GM19239 (cell line): ENCODE results near the gene ZNF862.
"Not testable (repeated sequence)": the region's sequence is repeated elsewhere in the genome, so short reads cannot be mapped to it uniquely, and the experiment has no call there.

Source experiments
- DNase-seq: peaks from one replicate; pipeline ENCODE4 v3.0.0; 2011; ENCODE audit warnings: low spot score; ENCODE audit not compliant: insufficient read length
- FAIRE-seq: peaks from 2 replicates; lab custom pipeline; 2011; peaks lifted over from hg19 to GRCh38; lab: Jason Lieb, UNC

ZNF862 gene

DNA sequence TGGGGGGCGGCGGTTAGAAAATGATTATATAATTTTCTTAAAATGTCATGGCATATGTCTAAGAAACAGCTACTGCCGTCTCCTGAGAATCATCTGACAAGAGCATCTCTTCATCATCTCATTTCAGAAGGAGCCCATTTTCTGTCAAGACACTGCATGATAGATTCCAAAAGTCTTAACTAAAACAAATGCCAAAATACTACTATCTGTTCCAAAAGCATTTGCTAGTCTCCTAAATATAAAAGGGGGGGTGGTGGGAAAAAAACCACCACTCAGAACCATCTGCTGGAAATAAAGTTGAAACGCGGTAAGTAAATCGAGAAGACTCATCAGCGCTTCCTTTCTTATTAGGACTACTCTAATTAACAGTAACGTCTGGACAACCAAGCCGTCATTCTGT, 72.0 kb downstream of the ZNF862 start:
- not testable (repeated sequence) for DNase-seq, FAIRE-seq

DNA sequence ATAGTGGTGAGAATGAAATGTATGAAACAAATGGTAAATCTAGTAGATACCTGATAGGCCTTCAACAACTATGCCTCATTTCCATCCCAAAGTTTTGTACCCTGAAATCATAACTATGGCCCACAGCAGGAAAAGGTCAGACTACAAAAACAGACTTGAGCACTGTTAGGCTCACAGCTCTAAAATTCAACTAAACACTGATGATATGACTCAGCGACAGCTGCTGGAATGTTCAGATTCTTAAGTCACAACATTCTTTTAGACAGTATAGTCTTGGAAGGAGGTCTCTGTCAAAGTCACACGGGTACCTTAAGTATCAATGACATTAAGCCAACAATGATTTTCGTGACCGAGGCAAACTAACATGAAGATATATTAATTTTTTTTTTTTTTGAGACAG, 74.0 kb downstream of the ZNF862 start:
- not testable (repeated sequence) for FAIRE-seq, DNase-seq
